Activated gamma-delta T cell treated with Interleukin-2 at 50 U/mL for 16 hours (primary cell): Measurements from ENCODE around the gene CALM3.

Experiments
- DNase-seq: peaks from one replicate; pipeline ENCODE4 v3.0.0-alpha.2; 2020

Gene CALM3

DNA sequence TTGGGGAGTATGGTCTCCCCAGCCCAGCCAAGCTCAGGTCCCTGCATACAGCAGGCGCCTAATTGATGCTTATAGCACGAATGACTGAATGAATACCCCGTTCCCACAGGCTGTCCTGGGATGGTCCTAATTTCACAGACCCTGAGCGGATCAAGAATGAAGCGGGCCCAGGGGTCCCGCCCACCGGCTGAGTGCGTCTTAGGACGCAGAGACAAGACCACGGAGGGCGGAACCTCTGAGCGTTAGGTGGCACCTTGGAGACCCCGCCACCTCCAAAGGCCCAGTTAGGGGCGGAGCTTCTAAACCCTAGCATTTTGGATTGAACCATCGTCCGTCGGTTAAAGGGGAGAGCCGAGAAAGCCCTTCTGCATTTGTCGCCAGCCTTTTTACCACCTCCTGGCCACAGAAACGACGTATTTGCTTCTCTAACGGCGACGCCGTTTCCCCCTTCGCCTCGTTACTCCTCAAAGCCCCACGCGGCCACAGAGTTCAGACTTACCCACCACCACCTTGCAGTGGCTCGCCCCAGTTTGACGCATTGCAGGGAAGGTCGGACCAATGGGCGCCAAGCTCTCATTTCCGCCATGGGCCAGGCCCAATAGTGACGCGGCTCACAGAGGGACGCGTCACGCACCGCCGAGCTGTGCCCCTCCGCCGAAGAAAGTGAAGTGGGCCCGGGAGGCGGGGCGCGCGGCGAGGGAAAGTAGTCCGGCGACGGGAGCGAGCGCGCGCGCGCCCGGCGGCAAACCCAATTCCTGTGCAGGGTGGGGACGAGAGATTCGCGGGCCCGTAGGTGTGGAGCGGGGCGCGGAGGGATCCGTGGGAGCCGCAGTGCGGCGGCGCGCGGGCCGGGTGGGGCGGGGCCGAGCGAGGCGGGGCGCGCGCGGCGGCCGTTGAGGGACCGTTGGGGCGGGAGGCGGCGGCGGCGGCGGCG, 479 bp upstream of the CALM3 start:
- DNase-seq: peak; percentile 96

DNA sequence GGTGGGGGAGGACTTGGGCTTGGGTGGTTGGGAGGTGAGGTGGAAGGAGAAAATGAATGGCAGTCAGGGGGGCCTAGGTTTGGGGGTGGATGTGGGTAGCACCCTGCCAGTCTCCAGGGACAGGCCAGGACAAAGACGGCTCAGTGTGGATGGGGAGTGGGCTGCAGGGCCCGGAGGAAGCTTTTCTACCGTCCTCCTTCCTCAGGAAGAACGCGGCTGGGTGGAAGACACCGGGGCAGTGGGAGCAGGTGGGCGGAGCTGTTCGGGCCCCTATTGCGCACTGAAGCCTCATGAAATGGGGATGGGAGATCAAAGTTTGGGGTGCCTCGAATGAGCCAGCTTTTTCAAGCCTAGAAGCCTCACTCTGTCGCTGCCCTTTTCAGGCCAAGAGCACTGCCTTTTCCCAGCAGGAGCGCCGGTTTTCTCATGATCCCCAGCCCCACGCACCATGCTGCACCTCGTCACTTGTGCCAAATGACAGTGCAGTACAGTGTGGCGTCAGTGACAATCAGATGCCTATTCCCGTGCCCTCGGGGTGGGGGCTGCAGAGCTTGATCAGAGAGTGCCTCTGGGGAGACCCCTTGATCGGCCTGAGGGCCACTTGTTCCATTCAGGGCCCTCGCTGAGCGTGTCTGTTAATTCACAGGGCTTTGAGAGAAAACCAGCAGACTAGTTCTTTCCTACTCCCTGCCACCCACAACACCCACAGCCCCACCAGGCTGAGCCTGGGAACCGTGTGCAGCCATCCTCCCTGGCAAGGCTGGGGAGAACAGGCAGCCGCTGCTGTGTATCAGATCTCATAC, 1.5 kb downstream of the CALM3 start:
- no peak for DNase-seq

DNA sequence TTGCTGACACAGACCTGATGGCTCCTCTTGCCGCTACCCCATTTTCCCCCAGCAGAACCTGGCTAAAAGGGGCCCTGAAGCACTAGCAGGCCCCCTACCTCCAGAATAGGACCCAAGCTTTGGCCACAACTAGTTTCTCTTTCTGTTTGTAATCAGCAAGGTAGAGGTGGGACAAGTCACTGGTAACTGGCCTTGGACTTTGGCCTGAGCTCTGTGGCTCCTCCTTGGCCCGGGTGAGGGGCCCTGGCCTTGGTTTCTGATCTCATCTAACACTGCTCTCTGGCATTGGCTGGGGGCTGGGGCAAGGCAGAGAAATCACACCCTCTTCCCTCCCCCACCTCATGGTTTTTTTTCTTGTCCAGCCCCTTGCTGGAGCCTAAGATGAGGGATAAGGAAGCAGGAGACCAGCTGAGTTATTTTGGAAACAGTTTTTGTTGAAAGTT, 2.1 kb downstream of the CALM3 start:
- DNase-seq: no peak

DNA sequence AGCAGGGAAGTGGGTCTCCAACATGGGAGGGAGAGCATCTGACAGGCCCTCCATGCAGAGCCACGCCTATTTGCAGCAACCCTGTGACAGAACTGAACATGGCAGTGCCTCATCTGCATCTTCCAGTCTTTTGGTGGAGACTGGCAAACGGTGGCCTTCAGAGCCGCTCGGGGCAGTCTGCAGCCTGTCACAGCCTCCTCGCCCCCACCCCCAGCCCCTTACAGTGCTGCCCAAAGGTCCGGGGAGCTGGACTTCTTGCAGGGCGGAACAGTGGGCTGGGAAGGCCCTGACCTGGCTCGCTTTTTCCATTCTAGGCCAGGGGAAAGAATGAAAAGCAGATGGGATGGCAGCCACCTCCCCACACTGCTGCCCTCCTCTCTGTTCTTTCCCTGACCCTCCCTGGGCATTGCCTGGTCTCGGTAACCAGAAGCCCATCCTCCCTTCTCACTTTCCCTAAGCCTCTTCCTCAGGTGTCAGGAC, 2.7 kb downstream of the CALM3 start:
- DNase-seq: no peak

DNA sequence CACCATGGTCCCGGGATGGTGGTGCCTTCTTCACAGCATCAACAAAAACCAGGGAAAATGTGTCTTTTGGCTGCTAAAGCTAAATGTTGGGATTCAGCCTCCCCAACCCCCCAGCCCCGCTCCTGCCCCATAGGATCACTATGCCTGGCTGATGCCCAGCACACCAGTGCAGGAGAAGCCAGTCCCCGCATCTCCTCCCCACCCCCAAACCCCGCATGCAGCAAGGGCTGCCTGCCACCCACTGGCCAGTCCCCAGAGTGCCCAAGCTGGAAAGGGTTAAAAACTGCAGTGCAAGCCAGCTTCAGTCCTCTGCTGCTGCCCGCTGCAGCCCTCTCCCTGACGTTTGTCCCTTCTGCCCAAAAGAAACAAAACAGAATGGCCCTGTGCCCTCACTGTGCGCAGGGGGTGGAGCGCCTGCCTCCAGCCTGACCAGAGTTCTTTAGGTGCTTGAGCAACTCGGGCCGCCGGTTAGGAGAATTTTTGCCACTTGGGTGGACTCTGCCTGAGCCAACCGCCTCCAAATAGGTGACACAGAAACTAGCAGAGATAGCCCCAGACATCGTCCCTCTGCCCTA, 3.7 kb downstream of the CALM3 start:
- DNase-seq: no peak

DNA sequence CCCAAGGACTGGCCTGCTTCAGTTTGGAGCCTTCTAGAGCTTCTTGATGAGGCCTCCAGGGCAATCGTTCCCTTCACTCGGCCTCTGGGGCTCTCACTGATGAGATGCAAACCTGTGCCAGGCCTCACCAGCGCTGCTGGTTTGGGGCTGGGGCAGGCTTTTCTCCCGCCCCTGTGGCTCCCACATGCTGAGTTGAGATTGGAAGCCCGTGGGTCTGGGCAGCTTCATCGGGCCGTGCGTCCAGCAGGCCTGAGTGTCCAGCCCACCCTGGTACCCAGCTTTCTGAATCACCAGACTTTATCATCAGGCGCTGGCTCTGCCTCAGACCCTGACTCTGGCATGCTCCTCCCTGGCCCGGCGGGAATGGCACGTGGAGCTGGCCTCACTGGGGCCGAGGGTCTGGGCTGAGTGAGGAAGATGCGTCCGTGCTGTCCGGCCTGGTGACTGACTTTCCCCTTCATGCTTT, 4.3 kb downstream of the CALM3 start:
- DNase-seq: no peak

DNA sequence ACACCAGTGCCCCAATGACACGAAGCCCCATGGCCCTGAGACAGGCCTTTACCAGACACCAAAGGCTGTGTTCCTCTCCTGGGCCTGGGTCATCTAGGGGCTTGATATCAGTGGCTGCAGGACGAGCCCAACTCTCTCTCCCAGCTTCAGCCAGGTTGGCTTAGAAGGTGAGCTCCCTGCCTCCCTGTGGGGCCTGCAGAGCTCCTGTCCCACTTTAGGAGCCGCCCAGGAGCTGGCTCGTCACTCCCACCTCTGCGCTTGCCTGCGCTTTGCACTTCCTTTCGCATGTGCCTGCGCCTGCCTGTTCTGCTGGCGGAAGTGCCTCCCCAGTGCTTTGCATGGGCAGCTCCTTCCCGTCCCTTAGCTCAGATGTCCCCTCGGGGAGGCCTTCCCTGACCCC, 4.9 kb downstream of the CALM3 start:
- DNase-seq: no peak

DNA sequence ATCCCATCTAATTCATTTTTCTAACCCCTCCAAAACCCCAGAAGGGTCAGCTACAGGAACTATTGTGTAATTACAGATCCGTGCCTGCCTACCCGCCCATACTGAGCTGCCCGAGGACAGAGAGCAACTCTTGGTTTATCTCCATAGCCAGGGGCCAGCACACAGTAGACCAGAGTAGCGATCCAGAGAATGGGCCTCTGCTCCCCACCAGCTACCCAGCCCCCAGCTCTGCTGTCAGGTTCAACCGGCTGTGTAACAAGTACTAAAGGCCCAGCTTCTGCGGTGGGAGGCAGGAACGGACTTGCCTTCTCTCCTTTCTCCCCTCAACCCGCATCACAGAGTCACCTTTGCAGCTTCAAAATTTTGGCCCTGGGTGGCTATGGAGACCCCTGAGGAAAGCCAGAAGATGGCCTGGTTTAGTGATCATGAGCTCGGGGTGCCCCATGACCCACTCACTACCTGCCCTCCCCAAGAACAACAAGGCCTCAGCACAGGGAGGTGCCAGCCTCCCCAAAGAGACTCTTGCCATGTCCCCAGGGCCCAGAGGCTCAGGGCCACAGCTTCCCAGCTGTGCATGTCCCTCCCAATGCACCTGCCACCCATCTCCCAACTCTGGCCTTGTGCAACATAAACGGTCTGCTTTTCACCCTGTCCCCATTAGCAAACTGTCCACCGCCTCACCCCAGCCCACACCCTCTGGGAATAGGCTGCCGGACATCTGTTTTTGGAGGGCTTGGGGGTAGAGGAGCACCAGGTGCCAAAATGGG, 5.7 kb downstream of the CALM3 start:
- no peak for DNase-seq

DNA sequence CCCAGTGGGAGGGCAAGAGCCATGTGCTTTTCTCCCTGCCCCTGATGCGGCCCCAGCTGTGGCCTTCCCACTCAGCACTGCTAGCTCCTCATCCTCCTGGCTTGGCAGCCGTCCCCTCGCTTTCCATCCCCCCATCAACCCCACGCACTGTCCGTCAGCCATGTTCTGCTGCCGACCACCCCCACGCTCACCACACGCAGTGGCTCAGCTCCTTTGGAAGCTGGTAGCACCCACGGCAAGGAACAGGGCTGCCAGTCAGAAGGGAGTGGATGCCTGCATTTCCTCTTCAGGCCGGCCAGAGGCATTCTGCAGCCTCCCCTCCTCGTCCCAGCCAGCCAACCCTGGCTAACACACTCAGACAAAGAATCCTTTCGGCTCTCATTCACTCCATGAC, 6.3 kb downstream of the CALM3 start:
- DNase-seq: no peak

DNA sequence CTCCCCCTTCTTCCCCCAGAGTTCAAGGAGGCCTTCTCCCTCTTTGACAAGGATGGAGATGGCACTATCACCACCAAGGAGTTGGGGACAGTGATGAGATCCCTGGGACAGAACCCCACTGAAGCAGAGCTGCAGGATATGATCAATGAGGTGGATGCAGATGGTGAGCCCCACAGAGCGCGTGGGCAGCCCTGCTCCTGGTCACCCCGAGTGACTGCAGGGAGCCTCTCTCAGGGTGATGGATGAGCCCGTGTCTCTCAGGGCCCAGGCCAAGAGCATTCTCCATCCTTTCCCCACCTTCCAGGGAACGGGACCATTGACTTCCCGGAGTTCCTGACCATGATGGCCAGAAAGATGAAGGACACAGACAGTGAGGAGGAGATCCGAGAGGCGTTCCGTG, 7.0 kb downstream of the CALM3 start:
- no peak for DNase-seq

DNA sequence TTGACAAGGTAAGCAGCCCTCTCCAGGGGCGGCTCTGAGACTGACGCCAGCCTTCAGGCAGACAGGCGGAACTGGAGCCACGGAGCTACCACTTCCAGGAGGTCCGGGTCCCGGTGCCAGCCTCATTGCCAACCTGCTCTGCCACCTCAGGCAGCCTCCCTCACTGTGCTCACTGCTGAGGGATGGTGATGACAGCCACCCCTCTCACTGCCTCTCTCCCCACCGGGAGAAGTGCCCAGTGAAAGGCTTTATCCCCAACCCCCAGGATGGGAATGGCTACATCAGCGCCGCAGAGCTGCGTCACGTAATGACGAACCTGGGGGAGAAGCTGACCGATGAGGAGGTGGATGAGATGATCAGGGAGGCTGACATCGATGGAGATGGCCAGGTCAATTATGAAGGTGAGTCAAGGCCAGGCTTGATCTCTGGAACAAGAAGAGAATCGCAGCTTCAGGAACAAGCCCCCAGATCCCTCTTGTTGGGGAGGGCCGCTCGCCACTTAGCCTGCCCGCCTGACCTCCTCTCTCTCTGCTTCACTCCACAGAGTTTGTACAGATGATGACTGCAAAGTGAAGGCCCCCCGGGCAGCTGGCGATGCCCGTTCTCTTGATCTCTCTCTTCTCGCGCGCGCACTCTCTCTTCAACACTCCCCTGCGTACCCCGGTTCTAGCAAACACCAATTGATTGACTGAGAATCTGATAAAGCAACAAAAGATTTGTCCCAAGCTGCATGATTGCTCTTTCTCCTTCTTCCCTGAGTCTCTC, 7.6 kb downstream of the CALM3 start:
- DNase-seq: no peak

DNA sequence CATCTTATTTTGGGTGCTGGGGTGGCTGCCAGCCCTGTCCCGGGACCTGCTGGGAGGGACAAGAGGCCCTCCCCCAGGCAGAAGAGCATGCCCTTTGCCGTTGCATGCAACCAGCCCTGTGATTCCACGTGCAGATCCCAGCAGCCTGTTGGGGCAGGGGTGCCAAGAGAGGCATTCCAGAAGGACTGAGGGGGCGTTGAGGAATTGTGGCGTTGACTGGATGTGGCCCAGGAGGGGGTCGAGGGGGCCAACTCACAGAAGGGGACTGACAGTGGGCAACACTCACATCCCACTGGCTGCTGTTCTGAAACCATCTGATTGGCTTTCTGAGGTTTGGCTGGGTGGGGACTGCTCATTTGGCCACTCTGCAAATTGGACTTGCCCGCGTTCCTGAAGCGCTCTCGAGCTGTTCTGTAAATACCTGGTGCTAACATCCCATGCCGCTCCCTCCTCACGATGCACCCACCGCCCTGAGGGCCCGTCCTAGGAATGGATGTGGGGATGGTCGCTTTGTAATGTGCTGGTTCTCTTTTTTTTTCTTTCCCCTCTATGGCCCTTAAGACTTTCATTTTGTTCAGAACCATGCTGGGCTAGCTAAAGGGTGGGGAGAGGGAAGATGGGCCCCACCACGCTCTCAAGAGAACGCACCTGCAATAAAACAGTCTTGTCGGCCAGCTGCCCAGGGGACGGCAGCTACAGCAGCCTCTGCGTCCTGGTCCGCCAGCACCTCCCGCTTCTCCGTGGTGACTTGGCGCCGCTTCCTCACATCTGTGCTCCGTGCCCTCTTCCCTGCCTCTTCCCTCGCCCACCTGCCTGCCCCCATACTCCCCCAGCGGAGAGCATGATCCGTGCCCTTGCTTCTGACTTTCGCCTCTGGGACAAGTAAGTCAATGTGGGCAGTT, 8.6 kb downstream of the CALM3 start:
- no peak for DNase-seq

DNA sequence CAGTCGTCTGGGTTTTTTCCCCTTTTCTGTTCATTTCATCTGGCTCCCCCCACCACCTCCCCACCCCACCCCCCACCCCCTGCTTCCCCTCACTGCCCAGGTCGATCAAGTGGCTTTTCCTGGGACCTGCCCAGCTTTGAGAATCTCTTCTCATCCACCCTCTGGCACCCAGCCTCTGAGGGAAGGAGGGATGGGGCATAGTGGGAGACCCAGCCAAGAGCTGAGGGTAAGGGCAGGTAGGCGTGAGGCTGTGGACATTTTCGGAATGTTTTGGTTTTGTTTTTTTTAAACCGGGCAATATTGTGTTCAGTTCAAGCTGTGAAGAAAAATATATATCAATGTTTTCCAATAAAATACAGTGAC, 9.3 kb downstream of the CALM3 start:
- DNase-seq: no peak

DNA sequence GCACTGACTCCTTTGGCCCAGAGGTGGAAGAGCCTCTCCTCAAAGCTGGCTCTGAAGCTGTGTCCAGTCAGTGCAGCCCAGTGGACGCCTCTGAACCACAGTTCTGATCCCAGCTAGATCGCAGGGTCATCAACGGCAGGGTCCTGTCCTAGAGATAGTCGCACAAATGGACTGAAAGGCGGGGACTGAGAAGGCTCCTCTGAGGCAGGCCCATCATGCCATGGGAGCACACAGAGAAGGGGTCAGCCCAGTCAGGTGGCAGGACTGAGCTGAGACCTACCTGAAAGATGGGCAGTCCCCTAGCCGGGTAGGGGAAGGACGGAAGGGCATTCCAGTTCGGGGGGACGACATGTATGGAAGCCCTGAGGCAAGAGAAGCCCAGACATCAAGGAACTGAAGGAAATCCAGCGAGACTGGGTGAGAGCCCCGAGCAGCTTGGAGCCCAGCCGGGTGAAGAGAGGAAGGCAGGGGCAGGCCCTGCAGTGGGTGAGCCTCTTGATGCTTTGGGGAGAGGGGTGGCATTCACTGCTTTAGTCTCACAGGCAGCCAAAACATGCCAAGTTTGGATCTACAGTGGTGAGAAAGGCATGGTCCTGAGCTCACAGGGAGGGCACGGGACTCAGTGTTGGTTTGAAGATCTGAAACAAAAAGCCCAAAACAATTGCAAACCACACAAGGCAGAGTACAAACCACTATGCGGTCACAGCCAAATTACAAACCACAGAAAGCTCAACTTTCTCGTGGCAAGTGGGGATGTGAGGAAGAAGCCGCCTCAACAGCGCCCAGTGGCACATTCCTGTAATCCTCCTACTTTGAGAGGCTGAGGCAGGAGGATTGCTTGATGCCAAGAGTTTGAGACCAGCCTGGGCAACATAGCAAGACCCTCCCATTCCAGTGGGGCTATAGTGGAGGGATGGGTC, 10.0 kb downstream of the CALM3 start:
- no peak for DNase-seq

DNA sequence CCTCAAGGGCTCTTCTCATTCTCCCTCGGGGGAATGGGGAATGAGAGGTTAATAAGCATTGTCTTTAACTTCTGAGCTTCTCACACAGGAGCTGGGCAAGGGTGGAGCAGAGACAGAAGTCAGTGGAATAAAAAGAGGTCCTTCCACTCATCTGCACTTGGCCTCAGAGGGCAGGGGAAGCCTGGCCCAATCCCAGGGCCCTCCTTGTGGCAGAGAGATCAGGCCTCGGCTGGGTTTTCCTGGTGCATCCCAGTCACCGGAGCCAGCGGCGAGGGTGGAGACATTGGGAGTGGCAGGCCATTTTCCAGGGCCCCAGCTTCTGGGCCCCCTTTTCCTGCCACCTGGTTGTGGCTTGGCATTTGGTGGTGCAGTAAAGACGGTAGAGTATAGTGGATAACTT, 10.6 kb downstream of the CALM3 start:
- no peak for DNase-seq

DNA sequence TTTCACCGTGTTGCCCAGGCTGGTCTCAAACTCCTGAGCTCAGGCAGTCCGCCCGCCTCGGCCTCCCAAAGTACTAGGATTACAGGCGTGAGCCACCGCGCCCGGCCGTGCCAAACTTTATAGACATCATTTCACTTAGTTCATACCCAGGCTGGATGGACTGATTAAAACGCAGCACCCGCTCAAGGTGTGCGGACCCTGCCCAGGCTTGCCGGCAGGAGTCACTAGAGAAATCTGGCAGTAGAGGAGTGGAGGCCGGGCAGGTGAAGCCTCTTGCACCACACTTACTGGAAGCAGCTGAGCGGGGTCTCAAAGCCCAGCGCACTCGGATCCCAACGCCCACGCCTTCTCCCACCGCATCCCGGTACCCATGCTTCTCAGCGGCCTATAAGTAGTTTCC, 12.4 kb downstream of the CALM3 start:
- DNase-seq: no peak

DNA sequence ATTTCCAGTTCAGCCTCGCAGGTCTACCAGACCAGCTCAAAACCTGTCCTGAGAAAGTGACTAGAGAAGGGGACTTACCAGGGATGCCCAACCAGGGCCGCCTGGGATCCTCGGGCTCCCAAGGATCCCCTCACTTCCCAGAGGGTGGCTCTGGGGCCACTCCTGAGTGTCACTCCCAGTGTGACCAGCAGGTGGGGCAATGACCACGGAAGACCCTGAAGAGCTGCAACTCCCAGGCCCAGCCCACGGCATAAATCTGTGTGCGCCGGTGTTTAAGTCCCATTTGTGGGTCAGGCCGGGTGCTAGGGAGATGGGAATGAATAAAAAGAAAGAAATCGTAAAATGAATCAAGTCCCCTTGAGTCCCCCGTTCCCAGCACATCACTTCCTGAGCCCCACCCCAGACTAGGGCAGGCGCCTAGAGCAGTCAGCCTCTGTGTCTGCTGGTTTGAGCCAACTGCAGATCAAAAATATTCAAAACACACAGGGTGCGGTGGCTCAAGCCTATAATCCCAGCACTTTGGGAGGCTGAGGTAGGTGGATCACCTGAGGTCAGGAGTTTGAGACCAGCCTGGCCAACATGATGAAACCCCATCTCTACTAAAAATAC, 13.1 kb downstream of the CALM3 start:
- DNase-seq: peak; percentile 81

DNA sequence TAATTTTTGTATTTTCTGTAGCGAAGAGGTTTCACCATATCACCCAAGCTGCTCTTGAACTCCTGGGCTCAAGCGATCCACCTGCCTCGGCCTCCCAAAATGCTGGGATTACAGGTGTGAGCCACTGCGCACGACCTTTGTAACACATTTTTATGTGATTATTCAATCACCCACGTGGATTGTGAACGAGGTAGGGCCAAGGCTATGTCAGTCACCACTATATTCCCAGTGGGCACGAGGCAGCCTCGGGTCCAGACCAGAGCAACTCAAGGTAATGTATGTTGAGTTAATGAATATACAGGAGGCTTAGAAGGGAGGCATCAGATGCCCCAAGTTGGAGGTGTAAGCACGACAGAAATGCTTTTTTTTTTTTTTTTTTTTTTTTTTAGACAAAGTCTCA, 14.8 kb downstream of the CALM3 start:
- no peak for DNase-seq

DNA sequence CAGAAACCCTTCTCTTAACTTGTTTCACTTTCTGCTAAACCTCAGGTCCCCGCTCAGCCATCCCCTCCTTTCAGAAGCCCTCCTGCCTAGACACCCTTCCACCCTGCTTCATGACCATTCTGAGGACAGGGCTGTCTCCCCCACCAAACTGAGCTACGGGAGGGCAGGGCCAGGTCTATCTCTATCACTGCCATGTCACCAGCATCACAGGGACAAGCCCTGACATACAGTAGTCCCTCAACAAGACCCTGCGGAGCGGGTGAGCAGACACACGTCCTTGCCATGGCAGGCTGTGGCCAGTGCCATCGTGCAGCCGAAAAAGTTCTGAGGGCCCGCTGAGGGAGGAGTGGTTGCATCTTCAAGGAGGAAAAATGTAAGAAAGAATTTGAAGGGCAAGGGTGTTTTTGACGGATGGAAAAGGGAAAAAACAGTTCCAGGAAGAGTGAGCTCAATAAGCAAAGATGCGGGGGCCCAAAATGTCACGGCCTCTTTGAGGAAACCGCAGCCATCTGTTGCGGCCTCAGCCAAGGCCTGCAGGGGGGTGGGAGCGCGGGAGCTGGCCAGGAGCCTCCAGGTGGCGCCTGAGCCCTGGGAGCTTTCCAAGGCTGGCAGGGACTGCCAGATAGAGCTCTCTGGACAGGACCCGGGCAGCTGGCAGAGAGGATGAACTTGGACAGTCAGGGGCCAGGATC, 15.6 kb downstream of the CALM3 start:
- DNase-seq: no peak
